Parathyroid adenoma (tissue), 2 donors: ENCODE measurements around the gene SH3BP5L.
A peak's percentile ranks its signal among the peaks of the same experiment; 100 is the strongest.

Experiments used
- H2AFZ ChIP-seq: fragments of 300-600 bp; sonication (generic); one replicate; pipeline ENCODE4 v1.7.0; 2017; ENCODE audit warnings: antibody characterized with exemption, mild to moderate bottlenecking
- H3K27ac ChIP-seq: fragments of 300-600 bp; sonication (generic); one replicate; pipeline ENCODE4 v1.7.0; 2017
- H3K27me3 ChIP-seq: fragments of 300-600 bp; sonication (generic); one replicate; pipeline ENCODE4 v1.7.0; 2017; ENCODE audit warnings: low read length; ENCODE audit not compliant: control insufficient read depth, insufficient read depth
- H3K36me3 ChIP-seq: fragments of 300-600 bp; sonication (generic); one replicate; pipeline ENCODE4 v1.7.0; 2017; ENCODE audit warnings: low read length; ENCODE audit not compliant: control insufficient read depth, insufficient read depth
- H3K4me1 ChIP-seq: fragments of 300-600 bp; sonication (generic); one replicate; pipeline ENCODE4 v1.7.0; 2017; ENCODE audit warnings: control low read depth
- H3K4me2 ChIP-seq: fragments of 300-600 bp; sonication (generic); one replicate; pipeline ENCODE4 v1.7.0; 2017; ENCODE audit warnings: low read length
- H3K4me3 ChIP-seq: fragments of 300-600 bp; sonication (generic); one replicate; pipeline ENCODE4 v1.7.0; 2017; ENCODE audit warnings: low read depth, low read length
- H3K79me2 ChIP-seq: fragments of 300-600 bp; sonication (generic); one replicate; pipeline ENCODE4 v1.7.0; 2017; ENCODE audit warnings: control low read depth
- H3K9ac ChIP-seq: fragments of 300-600 bp; sonication (generic); one replicate; pipeline ENCODE4 v1.7.0; 2017; ENCODE audit warnings: mild to moderate bottlenecking
- H3K9me3 ChIP-seq: fragments of 300-600 bp; sonication (generic); one replicate; pipeline ENCODE4 v1.7.0; 2017; ENCODE audit warnings: low read length; ENCODE audit not compliant: control insufficient read depth
- TF ChIP-seq, protein P1 (sequence below): fragments of 300-600 bp; sonication (generic); IDR thresholded peaks from one replicate; pipeline ENCODE4 v1.7.0; 2017; ENCODE audit warnings: antibody characterized with exemption, mild to moderate bottlenecking
- donor health status: primary hyperparathyroidism.

Gene SH3BP5L

DNA sequence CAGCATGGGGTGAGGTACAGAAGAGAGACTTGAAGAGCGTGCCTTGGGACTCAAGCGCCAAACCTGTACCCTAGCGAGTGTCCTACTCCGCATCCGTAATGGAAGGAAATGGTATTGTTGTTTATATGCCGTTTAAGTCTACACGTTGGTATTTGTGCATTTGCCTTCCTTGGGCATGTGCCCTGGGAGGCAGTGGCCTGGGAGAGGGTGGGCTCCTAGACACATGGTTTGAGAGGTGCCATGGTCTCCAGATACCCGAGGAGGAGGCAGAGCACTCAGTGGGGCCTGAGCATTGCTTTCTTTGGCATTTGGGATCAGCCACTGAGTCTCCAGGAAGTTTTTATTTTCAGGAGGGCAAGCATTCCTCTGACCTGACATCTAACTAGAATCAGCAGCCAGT lies 18.8 kb upstream of the SH3BP5L start:
- H3K36me3 ChIP-seq, result no peaks in the 10 kb centered on the region
- no peak overlapping the region for H3K4me2 ChIP-seq
- no peak overlapping the region for H3K27ac ChIP-seq

GRCh38 chr1:248843687-248844086 lies 18.0 kb upstream of the SH3BP5L start:
- Histone ChIP-seq H3K79me2 (peaks cover 9% of the 10 kb centered on the region), H3K4me3 (no peak overlapping the region), H3K9ac (no peak overlapping the region), H2AFZ (no peak overlapping the region), H3K9me3 (no peaks in the 10 kb centered on the region), H3K27ac (no peak overlapping the region), H3K36me3 (no peaks in the 10 kb centered on the region), H3K4me1 (no peaks in the 10 kb centered on the region), H3K4me2 (no peak overlapping the region), H3K27me3 (no peaks in the 10 kb centered on the region)
- TF ChIP-seq, protein P1, sequence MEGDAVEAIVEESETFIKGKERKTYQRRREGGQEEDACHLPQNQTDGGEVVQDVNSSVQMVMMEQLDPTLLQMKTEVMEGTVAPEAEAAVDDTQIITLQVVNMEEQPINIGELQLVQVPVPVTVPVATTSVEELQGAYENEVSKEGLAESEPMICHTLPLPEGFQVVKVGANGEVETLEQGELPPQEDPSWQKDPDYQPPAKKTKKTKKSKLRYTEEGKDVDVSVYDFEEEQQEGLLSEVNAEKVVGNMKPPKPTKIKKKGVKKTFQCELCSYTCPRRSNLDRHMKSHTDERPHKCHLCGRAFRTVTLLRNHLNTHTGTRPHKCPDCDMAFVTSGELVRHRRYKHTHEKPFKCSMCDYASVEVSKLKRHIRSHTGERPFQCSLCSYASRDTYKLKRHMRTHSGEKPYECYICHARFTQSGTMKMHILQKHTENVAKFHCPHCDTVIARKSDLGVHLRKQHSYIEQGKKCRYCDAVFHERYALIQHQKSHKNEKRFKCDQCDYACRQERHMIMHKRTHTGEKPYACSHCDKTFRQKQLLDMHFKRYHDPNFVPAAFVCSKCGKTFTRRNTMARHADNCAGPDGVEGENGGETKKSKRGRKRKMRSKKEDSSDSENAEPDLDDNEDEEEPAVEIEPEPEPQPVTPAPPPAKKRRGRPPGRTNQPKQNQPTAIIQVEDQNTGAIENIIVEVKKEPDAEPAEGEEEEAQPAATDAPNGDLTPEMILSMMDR, result no peak

More for the DNA sequence above, 18.8 kb upstream of the SH3BP5L start:
- Histone ChIP-seq H3K4me1 (no peaks in the 10 kb centered on the region), H3K27me3 (no peaks in the 10 kb centered on the region), H3K79me2 (peaks cover 9% of the 10 kb centered on the region), H3K4me3 (no peak overlapping the region), H3K9me3 (no peaks in the 10 kb centered on the region), H2AFZ (no peak overlapping the region), H3K9ac (no peak overlapping the region)
- TF ChIP-seq, protein P1, result no peak

- H3K4me2 ChIP-seq, result no peak overlapping the region
- no peak overlapping the region for H3K27ac ChIP-seq
- no peak overlapping the region for H2AFZ ChIP-seq
- H3K9me3 ChIP-seq, result no peaks in the 10 kb centered on the region
- H3K27me3 ChIP-seq, result no peaks in the 10 kb centered on the region
- H3K36me3 ChIP-seq, result no peaks in the 10 kb centered on the region
- TF ChIP-seq, protein P1, result no peak
- H3K4me1 ChIP-seq, result no peaks in the 10 kb centered on the region
- H3K9ac ChIP-seq, result no peak overlapping the region
- H3K4me3 ChIP-seq, result no peak overlapping the region
- peaks cover 9% of the 10 kb centered on the region for H3K79me2 ChIP-seq
Observed at GRCh38 chr1:248842781-248843331, 17.1 kb upstream of the SH3BP5L start.

DNA sequence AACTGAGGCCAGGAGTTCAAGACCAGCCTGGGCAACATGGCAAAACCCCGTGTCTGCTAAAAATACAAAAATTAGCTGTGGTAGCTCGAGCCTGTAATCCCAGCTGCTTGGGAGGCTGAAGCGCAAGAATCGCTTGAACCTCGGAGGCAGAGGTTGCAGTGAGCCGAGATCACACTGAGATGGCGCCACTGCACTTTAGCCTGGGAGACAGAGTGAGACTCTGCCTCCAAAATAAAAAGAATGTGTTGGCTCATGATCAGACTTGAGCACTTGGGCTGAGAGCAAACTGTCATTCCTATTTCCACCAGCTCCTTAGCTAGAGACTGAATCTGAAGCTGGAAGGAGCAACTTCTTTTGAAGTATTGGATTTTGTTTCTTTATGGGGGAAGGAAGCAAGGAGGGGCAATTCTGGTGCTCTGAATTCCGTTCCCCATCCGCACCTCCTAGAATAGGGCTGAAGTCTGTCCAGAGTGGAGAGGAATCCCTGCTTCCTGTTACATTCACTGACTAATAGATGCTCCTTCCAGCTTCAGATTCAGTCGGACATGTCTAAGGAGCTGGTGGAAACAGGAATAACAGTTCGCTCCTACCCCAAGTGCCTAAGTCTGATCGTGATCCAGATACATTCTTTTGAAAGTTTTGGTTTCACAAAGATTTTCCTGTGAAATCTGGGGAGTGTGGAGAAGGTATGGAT lies 16.1 kb upstream of the SH3BP5L start:
- Histone ChIP-seq H3K79me2 (peaks cover 9% of the 10 kb centered on the region), H3K4me2 (no peak overlapping the region), H3K27me3 (no peaks in the 10 kb centered on the region), H3K4me1 (no peaks in the 10 kb centered on the region), H3K9me3 (no peaks in the 10 kb centered on the region), H3K9ac (no peak overlapping the region), H3K4me3 (no peak overlapping the region), H2AFZ (no peak overlapping the region), H3K36me3 (no peaks in the 10 kb centered on the region), H3K27ac (no peak overlapping the region)
- TF ChIP-seq, protein P1, result peak; percentile 22

- TF ChIP-seq, protein P1, result no peak
- Histone ChIP-seq H3K27me3 (no peaks in the 10 kb centered on the region), H3K4me2 (no peak overlapping the region), H3K9ac (no peak overlapping the region), H3K4me3 (no peak overlapping the region), H3K27ac (no peak overlapping the region), H2AFZ (no peak overlapping the region), H3K79me2 (peaks cover 9% of the 10 kb centered on the region), H3K4me1 (no peaks in the 10 kb centered on the region), H3K36me3 (no peaks in the 10 kb centered on the region), H3K9me3 (no peaks in the 10 kb centered on the region)
Observed at GRCh38 chr1:248840946-248841345, 15.2 kb upstream of the SH3BP5L start.
